Gastroesophageal sphincter (tissue), 4 donors: ENCODE data around the gene KCNJ9. TPM values are rescaled to one million over a fixed set of nuclear protein-coding genes. Genes with fewer than 3 reads are reported as not detected.

ENCODE experiments used
- ATAC-seq: fragments of 150-250 bp; one replicate; pipeline ENCODE4 v1.9.1; 2016; ENCODE audit warnings: mild to moderate bottlenecking, moderate library complexity
- H3K27ac ChIP-seq, 4 donors: fragments of 200-600 bp; sonication (generic) in 3 of 4; 1 replicate in 3 of 4; 2 replicates in 1 of 4; pipeline ENCODE4 v1.5.1; 2016 to 2019
- H3K27me3 ChIP-seq: fragments of 200-600 bp; sonication (generic); one replicate; pipeline ENCODE4 v1.5.1; 2019
- H3K36me3 ChIP-seq, 2 donors: fragments of 200-600 bp; sonication (generic); one replicate each; pipeline ENCODE4 v1.5.1; 2019; ENCODE audit warnings: control low read depth in 1 of 2
- H3K4me1 ChIP-seq, 3 donors: fragments of 200-600 bp; sonication (generic); 1 replicate in 2 of 3; 2 replicates in 1 of 3; pipeline ENCODE4 v1.5.1; 2016 to 2019; ENCODE audit warnings: control low read depth in 2 of 3
- H3K4me3 ChIP-seq, 2 donors: fragments of 200-600 bp; sonication (generic); one replicate each; pipeline ENCODE4 v1.5.1; 2019; ENCODE audit warnings: mild to moderate bottlenecking in 1 of 2, moderate library complexity in 1 of 2
- H3K9me3 ChIP-seq, 3 donors: fragments of 200-600 bp; sonication (generic); one replicate each; pipeline ENCODE4 v1.5.1; 2017 to 2019; ENCODE audit warnings: control low read depth in 2 of 3
- EP300 ChIP-seq: sonication (generic); formaldehyde crosslinking; IDR thresholded peaks from one replicate; pipeline ENCODE4 v1.6.1; 2017; ENCODE audit warnings: antibody characterized with exemption, mild to moderate bottlenecking
- POLR2A ChIP-seq, 2 donors: fragments of 450-650 bp; IDR thresholded peaks; one replicate each; pipeline ENCODE4 v1.6.1; 2017; ENCODE audit warnings: antibody characterized with exemption in 2 of 2, mild to moderate bottlenecking in 2 of 2, moderate library complexity in 1 of 2
- POLR2AphosphoS5 ChIP-seq: sonication (generic); formaldehyde crosslinking; IDR thresholded peaks from one replicate; pipeline ENCODE4 v1.6.1; 2017; ENCODE audit warnings: antibody characterized with exemption
- WGBS, 2 donors: methylation state at CpG; one replicate each; pipeline ENCODE4 v1.1.5; 2018; ENCODE audit warnings: low coverage in 1 of 2; 5-methylcytosine and 5-hydroxymethylcytosine counted together
- total RNA-seq, 4 donors: library from RNA; depleted of rRNA; stranded (reverse); fragments of >200 nt; gene quantifications; one replicate each; pipeline ENCODE4 v1.1.0, GENCODE V29; 2016
- TF ChIP-seq, protein P1 (sequence below), 4 experiments: fragments of 200-600 bp in 2 of 4; fragments of 450-650 bp in 2 of 4; sonication (generic) in 1 of 4; IDR thresholded peaks; one replicate each; pipeline ENCODE4 v1.5.1; 2017 to 2019; ENCODE audit warnings: antibody characterized with exemption in 4 of 4, mild to moderate bottlenecking in 2 of 4, moderate library complexity in 2 of 4

Gene KCNJ9
- total RNA-seq, 4 donors from 2014 or later: not detected

DNA sequence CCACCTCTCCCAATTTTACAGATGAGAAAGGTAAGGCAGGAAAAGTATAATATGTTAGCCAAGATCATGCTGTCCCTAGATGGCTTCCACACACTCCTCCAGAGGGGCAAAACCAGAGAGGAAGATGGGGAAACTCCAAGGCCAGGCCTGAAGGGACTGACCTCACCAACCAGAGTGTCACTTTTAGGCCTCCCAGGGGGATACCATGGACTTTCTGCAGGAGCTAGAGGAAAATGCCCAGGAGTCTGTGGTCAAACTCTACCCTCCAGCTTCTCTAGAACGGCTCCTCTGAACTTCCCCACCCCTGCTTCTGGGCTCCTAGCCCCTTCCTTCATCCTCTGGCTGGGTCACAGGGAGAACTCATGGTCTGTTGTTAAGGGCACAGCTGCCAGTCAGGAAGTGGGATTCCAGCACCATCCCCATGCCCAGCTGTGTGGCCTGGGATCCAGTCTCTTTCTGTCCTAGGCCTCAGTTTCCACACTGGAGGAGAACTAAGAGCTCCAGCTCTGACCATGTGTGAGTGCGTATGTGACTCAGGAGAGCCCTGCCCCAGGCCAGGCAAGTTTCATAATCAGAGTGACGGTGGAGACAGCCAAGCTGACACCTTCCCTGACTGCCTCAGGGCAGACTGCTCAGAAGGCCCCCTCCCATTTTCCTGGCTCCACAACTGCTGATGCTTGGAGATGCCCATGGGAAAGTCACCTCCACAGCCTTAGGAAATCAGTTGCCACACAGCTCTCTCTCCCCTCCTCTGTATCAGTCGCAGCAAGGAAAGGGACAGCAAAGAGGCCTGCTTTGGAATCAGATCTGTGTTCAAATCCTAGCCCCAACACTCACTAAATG lies 15.2 kb downstream of the KCNJ9 start:
- TF ChIP-seq POLR2AphosphoS5 (no peak), POLR2A (IDR thresholded peaks at IDR 0.05) (no peak), EP300 (no peak)
- TF ChIP-seq, protein P1, sequence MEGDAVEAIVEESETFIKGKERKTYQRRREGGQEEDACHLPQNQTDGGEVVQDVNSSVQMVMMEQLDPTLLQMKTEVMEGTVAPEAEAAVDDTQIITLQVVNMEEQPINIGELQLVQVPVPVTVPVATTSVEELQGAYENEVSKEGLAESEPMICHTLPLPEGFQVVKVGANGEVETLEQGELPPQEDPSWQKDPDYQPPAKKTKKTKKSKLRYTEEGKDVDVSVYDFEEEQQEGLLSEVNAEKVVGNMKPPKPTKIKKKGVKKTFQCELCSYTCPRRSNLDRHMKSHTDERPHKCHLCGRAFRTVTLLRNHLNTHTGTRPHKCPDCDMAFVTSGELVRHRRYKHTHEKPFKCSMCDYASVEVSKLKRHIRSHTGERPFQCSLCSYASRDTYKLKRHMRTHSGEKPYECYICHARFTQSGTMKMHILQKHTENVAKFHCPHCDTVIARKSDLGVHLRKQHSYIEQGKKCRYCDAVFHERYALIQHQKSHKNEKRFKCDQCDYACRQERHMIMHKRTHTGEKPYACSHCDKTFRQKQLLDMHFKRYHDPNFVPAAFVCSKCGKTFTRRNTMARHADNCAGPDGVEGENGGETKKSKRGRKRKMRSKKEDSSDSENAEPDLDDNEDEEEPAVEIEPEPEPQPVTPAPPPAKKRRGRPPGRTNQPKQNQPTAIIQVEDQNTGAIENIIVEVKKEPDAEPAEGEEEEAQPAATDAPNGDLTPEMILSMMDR (IDR thresholded peaks at IDR 0.05): no peak
- peaks cover 0 to 51% (median 24%) of the 10 kb centered on the region in 3 donors for H3K4me1 ChIP-seq
- 60 to 80% methylated on average over 1 of the region's 4 CpGs for WGBS, 2 donors
- H3K27ac ChIP-seq: peak overlapping the region in 3 of 4 donors; percentile 94 to 97 (median 97)
- no peaks in the 10 kb centered on the region for H3K9me3 ChIP-seq
- ATAC-seq: peak; percentile 28
- H3K27me3 ChIP-seq: no peaks in the 10 kb centered on the region
- peaks cover 0 to 37% of the 10 kb centered on the region in 2 donors for H3K36me3 ChIP-seq
- H3K4me3 ChIP-seq: peak overlapping the region in 1 of 2 donors; percentile 94

DNA sequence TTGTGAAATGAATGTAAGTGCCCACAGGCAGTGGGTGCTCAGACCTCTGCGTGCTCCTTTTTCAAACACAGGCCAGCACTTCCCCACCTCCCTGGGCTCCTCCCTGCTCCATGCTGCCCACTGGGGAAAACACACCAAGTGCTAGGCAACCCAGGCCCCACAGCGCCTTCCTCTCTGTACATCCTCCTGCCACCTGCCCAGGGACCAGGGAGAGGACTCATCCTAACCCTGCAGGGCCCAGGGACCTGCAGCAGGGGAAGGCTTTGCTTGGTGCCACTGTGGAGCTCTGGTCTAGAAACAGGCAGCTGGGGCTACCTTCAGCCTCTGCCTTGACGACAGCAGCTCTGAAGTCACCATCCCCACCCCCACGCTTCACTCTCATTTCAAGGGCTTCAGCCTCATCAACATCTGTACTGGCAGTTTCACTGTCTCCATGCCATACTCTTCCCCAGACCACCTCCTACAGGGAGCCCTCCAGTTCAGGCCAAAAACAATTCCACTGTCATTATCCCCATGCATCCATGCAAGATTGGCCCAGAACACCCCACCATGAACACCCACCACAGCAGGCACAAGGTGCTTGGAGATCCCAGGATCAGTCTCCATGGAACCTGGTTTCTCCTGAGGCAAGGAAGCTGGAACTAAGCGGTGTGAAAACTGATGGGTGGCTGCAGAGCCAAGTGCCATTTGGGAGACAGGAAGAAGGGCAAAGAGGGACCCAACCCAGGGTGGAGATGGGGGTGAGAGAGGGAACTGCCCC lies 16.0 kb downstream of the KCNJ9 start:
- no peak for ATAC-seq
- WGBS, 2 donors: 80% methylated on average over 2 of the region's 5 CpGs; no CpG with 5 or more reads in 1 of the 2 donors
- Histone ChIP-seq H3K27ac (peak overlapping the region in 3 of 4 donors; percentile 94 to 97 (median 97)), H3K4me3 (peak overlapping the region; percentile 43 to 94), H3K27me3 (no peaks in the 10 kb centered on the region), H3K9me3 (no peaks in the 10 kb centered on the region), H3K4me1 (peaks cover 0 to 60% (median 30%) of the 10 kb centered on the region in 3 donors), H3K36me3 (peaks cover 0 to 28% of the 10 kb centered on the region in 2 donors)
- TF ChIP-seq POLR2AphosphoS5 (no peak), EP300 (no peak), POLR2A (IDR thresholded peaks at IDR 0.05) (no peak)
- TF ChIP-seq, protein P1 (IDR thresholded peaks at IDR 0.05): no peak

DNA sequence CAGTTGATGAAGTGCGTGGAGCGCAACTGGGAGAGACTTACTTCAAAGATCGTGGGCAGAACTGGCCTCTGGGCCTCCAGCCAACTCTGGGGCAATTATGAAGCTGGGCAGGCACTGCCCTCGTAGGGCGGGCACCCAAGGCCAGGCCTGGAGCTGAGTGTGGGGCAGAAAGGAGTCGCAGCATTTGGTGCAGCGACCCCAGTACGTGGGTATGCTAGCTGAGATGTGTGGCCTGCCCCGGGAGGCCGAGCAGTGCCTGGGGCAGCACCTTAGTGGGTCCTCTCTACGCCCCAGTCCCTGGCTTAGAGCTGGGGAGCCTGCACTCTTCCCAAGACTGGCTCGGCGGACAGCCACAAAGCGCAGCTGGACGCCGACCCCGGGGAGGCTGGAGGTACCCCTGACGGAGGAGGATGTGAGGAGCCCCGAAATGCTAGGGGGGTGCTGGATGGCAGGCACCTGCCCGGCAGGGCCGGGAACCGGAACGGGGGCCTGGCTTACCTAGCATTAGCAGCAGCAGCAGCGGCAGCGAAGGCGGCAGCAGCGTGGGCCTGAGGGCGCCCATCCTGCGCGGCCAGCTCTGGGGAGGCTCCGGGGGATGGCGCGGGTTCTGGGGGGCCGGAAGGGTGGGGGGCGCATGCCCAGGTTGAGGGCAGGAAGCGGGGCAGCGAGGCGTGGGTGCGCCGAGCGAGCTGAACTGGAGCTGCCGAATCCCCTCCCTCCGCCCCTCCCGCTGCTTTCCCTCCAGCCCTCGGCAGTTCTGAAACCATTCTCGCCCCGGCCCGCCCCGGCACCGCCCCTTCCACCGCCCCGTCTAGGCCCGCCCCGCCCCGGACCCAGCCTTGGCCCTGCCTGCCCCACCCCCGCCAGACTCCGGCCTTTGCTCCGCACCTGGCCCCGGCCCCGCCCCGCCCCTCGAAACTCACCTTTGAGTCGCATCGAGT lies 16.8 kb downstream of the KCNJ9 start, which contains the start of gene IGSF8:
Gene IGSF8 (minus strand): TSS at position 709 of the 941 bp plus-strand sequence. CDS start 147 bp downstream, at position 562.
- no peaks in the 10 kb centered on the region for H3K9me3 ChIP-seq
- peaks cover 0 to 68% (median 34%) of the 10 kb centered on the region in 3 donors for H3K4me1 ChIP-seq
- WGBS, 2 donors: 0 to 13% methylated on average over 3 to 11 of the region's 64 CpGs
- ATAC-seq: peak; percentile 81
- H3K36me3 ChIP-seq: peaks cover 0 to 20% of the 10 kb centered on the region in 2 donors
- H3K4me3 ChIP-seq: peak within 1 kb of the TSS; percentile 43 to 94
- H3K27ac ChIP-seq: peak within 1 kb of the TSS; percentile 91 to 97 (median 96)
- TF ChIP-seq, protein P1 (IDR thresholded peaks at IDR 0.05): no peak
- TF ChIP-seq POLR2A (IDR thresholded peaks at IDR 0.05): peak; percentile 52 to 57
- no peak for TF ChIP-seq EP300
- peak; percentile 57 for TF ChIP-seq POLR2AphosphoS5
- no peaks in the 10 kb centered on the region for H3K27me3 ChIP-seq

DNA sequence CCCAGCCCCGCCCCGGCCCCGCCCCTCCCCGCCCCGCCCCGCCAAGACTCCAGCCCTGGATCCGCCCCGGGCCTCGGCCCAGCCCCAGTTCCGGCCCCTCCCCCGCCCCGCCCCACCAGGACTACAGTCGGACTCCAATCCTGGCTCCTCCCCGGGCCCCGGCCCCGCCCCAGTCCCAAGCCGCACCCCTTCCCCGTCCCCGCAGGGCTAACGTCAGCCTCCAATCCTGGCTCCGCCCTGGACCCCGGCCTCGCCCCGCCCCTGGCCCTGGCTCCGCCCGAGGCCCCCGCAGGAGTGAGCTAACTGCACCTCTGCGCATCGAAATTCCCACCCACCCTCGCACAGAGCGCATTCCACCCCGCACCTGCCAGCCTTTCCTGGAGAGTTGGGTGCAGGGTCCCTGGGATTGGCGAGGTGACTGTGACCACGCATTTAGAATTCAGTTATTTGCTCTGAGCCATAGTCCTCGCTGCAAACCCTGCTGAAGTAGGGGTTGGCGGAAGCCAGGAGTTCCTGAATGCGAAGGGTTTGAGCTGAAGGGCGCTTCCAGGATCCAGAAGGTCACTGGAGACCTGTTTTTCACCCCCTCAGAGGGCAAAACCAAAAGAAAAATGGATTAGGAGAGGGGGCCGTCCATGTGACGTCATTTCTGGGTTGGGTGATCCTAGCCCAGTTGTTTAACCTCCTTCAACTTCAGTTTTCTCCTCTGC lies 17.7 kb downstream of the KCNJ9 start:
- 7% methylated on average over 7 of the region's 40 CpGs; no CpG with 5 or more reads in 1 of the 2 donors for WGBS, 2 donors
- Histone ChIP-seq H3K9me3 (no peaks in the 10 kb centered on the region), H3K4me1 (peaks cover 1 to 76% (median 37%) of the 10 kb centered on the region in 3 donors), H3K27me3 (no peaks in the 10 kb centered on the region), H3K27ac (peak overlapping the region; percentile 91 to 97 (median 96)), H3K36me3 (peaks cover 0 to 12% of the 10 kb centered on the region in 2 donors), H3K4me3 (peak overlapping the region; percentile 43 to 94)
- TF ChIP-seq POLR2AphosphoS5 (peak; percentile 61), POLR2A (IDR thresholded peaks at IDR 0.05) (peak; percentile 26 to 69)
- TF ChIP-seq, protein P1 (IDR thresholded peaks at IDR 0.05): no peak
- ATAC-seq: peak; percentile 89
